ENCODE data around the gene GRAMD1A. TPM values are rescaled to one million over a fixed set of nuclear protein-coding genes. Genes with fewer than 3 reads are reported as not detected.

Gene GRAMD1A
- total RNA-seq, 1 donor from 2014 or later: 30.6 TPM

GRCh38 chr19:35029737-35030256 is 29.7 kb downstream of the GRAMD1A start:
- DNase-seq (no peak), ATAC-seq (peak; percentile 8)
- intact Hi-C loops (cut with micrococcal nuclease): no loop called here

GRCh38 chr19:35030257-35031071 is 30.3 kb downstream of the GRAMD1A start, which contains the start of gene SCN1B:
TSS of gene SCN1B (plus strand) at chr19:35030470. CDS start at chr19:35030821, 351 bp downstream.
- intact Hi-C loops (cut with micrococcal nuclease): no loop called here
- ATAC-seq: peak; percentile 82
- DNase-seq: peak; percentile 83

- intact Hi-C loops (cut with micrococcal nuclease): no loop called here
- ATAC-seq: peak; percentile 51
- peak; percentile 65 for DNase-seq
These were observed 31.2 kb downstream of the GRAMD1A start for GRCh38 chr19:35031072-35031881.

- DNase-seq: no peak
- no peak for ATAC-seq
- intact Hi-C loops (cut with micrococcal nuclease): no loop called here
These were observed 32.3 kb downstream of the GRAMD1A start for GRCh38 chr19:35032356-35032865.

- ATAC-seq (no peak), DNase-seq (no peak)
- intact Hi-C loops (cut with micrococcal nuclease): no loop called here
These were observed 33.2 kb downstream of the GRAMD1A start for GRCh38 chr19:35033067-35034004.

GRCh38 chr19:35034005-35034502 is 33.9 kb downstream of the GRAMD1A start:
- ATAC-seq (no peak), DNase-seq (no peak)
- intact Hi-C loops (cut with micrococcal nuclease): no loop called here

GRCh38 chr19:35034588-35035382 is 34.7 kb downstream of the GRAMD1A start:
- ATAC-seq (no peak), DNase-seq (no peak)
- intact Hi-C loops (cut with micrococcal nuclease): no loop called here

- ATAC-seq (peak; percentile 31), DNase-seq (no peak)
- intact Hi-C loops (cut with micrococcal nuclease): no loop called here
These were observed 37.8 kb downstream of the GRAMD1A start for GRCh38 chr19:35037716-35038622.

GRCh38 chr19:35038623-35039512 is 38.7 kb downstream of the GRAMD1A start:
- DNase-seq (no peak), ATAC-seq (no peak)
- intact Hi-C loops (cut with micrococcal nuclease): no loop called here

- ATAC-seq (no peak), DNase-seq (no peak)
- intact Hi-C loops (cut with micrococcal nuclease): no loop called here
These were observed 40.0 kb downstream of the GRAMD1A start for GRCh38 chr19:35039881-35040825.

- ATAC-seq (peak; percentile 88), DNase-seq (peak; percentile 97)
- intact Hi-C loops (cut with micrococcal nuclease): no loop called here
These were observed 40.9 kb downstream of the GRAMD1A start for GRCh38 chr19:35040826-35041547.

GRCh38 chr19:35041548-35042055 is 41.5 kb downstream of the GRAMD1A start, which contains the start of gene HPN:
TSS of gene HPN (plus strand) at chr19:35041721. CDS start at chr19:35042507, 786 bp downstream.
- intact Hi-C loops (cut with micrococcal nuclease): no loop called here
- DNase-seq: no peak
- ATAC-seq: peak; percentile 11

- DNase-seq (no peak), ATAC-seq (no peak)
- intact Hi-C loops (cut with micrococcal nuclease): no loop called here
These were observed 42.1 kb downstream of the GRAMD1A start for GRCh38 chr19:35042056-35042730.

All from left ventricle myocardium superior (tissue), 1 donor.